Caco-2 (cell line): ENCODE results near the gene AIDA. TPM values are rescaled to one million over a fixed set of nuclear protein-coding genes. Genes with fewer than 3 reads are reported as not detected.

Experiments
- BruUV-seq: library from RNA; stranded (reverse); fragments of 400-500 nt; replicated peaks from 2 replicates; lab custom pipeline; 2021; lab: Mats Ljungman, UMichigan
- CTCF ChIA-PET: fragments of 300-600 bp; sonication (Branson Sonifier 250); formaldehyde crosslinking; loops from one replicate; lab custom pipeline; 2022; ENCODE audit warnings: antibody characterized with exemption; lab: Charles Lee
- POLR2A ChIA-PET: fragments of 300-600 bp; sonication (Branson Sonifier 250); formaldehyde crosslinking; loops from one replicate; lab custom pipeline; 2022; ENCODE audit warnings: antibody characterized with exemption; lab: Charles Lee
- DNase-seq, 2 experiments: peaks; one replicate each; pipeline versions ENCODE4 v3.0.0 to v3.0.0-alpha.2; 2020 to 2022
- H3K27me3 ChIP-seq: replicated peaks from 2 replicates; pipeline ENCODE4 v1.6.0; 2011; ENCODE audit warnings: low read length; ENCODE audit not compliant: control insufficient read depth, insufficient read depth
- H3K36me3 ChIP-seq: 2 replicates; pipeline ENCODE4 v1.5.1; 2011; ENCODE audit warnings: low read length; ENCODE audit not compliant: control insufficient read depth, insufficient read depth
- H3K4me1 ChIP-seq: fragments of 250-450 bp; sonication (Bioruptor Pico); 2 replicates; pipeline ENCODE4 v1.5.1; 2020; ENCODE audit warnings: mild to moderate bottlenecking
- H3K4me3 ChIP-seq: 2 replicates; pipeline ENCODE4 v1.5.1; 2011; ENCODE audit warnings: low read depth, mild to moderate bottlenecking, control low read depth, low read length
- H3K9me3 ChIP-seq: fragments of 250-450 bp; sonication (Bioruptor Pico); 2 replicates; pipeline ENCODE4 v1.5.1; 2020; ENCODE audit warnings: mild to moderate bottlenecking, moderate library complexity
- H3K27ac Mint-ChIP-seq: one replicate; pipeline ENCODE4 v1.8.0; 2022; ENCODE audit warnings: mixed read lengths; ENCODE audit not compliant: unreplicated experiment
- H3K27me3 Mint-ChIP-seq: one replicate; pipeline ENCODE4 v1.8.0; 2022; ENCODE audit warnings: mixed read lengths; ENCODE audit not compliant: insufficient read depth, unreplicated experiment
- H3K36me3 Mint-ChIP-seq: one replicate; pipeline ENCODE4 v1.8.0; 2022; ENCODE audit warnings: mild to moderate bottlenecking, mixed read lengths; ENCODE audit not compliant: insufficient read depth, unreplicated experiment
- H3K4me1 Mint-ChIP-seq: one replicate; pipeline ENCODE4 v1.8.0; 2022; ENCODE audit warnings: low read depth, mixed read lengths; ENCODE audit not compliant: unreplicated experiment
- H3K4me3 Mint-ChIP-seq: one replicate; pipeline ENCODE4 v1.8.0; 2022; ENCODE audit warnings: mild to moderate bottlenecking, moderate library complexity, mixed read lengths; ENCODE audit not compliant: unreplicated experiment
- H3K9me3 Mint-ChIP-seq: one replicate; pipeline ENCODE4 v1.8.0; 2022; ENCODE audit warnings: mixed read lengths; ENCODE audit not compliant: unreplicated experiment
- intact Hi-C: fragments of 100-400 bp; cut with micrococcal nuclease; formaldehyde crosslinking; loops from one replicate; pipeline ENCODE4 v1.10.0; 2022; ENCODE audit not compliant: unreplicated experiment
- total RNA-seq: library from RNA; stranded (reverse); gene quantifications from 2 replicates; pipeline ENCODE4 v1.2.3, GENCODE V29; 2022
- TF ChIP-seq, protein P1 (sequence below), 2 experiments: fragments of 200-600 bp in 1 of 2; IDR thresholded peaks; 1 replicate in 1 of 2; 2 replicates in 1 of 2; pipeline versions ENCODE4 v1.5.1 to v1.8.0; 2011 to 2022; ENCODE audit warnings: antibody characterized with exemption in 1 of 2, control low read depth in 1 of 2, inconsistent platforms in 1 of 2, low read depth in 1 of 2, low read length in 1 of 2, mild to moderate bottlenecking in 1 of 2, moderate library complexity in 1 of 2; ENCODE audit not compliant: insufficient read depth in 1 of 2, severe bottlenecking in 1 of 2, unreplicated experiment in 1 of 2

Gene AIDA
- total RNA-seq, 1 experiment from 2014 or later, result 55.1 TPM

DNA sequence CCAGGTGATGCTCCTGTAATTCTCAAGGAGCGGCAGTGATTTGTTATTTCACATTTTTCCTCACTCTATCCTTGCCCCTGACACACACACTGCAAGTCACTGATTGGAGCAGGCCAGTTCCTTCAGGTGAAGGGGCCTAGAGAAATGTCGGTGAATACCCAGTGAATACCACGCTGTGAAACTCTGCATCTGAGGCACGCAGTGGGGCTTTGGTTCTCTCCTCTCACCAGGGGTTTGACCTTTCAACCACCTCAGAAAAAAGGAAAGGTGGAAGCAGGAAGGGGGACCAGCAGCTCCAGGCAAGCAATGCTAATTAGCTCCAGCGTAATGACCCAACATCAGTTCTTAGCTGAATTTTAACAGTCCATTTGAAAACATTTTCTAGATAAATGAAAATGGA, 24.2 kb upstream of the AIDA start:
- peaks cover 19% of the 10 kb centered on the region for H3K36me3 Mint-ChIP-seq
- no peaks in the 10 kb centered on the region for H3K9me3 ChIP-seq
- H3K27ac Mint-ChIP-seq, result no peak overlapping the region
- ChIA-PET CTCF (no interaction called here), POLR2A (no interaction called here)
- TF ChIP-seq, protein P1, sequence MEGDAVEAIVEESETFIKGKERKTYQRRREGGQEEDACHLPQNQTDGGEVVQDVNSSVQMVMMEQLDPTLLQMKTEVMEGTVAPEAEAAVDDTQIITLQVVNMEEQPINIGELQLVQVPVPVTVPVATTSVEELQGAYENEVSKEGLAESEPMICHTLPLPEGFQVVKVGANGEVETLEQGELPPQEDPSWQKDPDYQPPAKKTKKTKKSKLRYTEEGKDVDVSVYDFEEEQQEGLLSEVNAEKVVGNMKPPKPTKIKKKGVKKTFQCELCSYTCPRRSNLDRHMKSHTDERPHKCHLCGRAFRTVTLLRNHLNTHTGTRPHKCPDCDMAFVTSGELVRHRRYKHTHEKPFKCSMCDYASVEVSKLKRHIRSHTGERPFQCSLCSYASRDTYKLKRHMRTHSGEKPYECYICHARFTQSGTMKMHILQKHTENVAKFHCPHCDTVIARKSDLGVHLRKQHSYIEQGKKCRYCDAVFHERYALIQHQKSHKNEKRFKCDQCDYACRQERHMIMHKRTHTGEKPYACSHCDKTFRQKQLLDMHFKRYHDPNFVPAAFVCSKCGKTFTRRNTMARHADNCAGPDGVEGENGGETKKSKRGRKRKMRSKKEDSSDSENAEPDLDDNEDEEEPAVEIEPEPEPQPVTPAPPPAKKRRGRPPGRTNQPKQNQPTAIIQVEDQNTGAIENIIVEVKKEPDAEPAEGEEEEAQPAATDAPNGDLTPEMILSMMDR (IDR thresholded peaks at IDR 0.05; ENCODE audit: insufficient read depth in 1 of 2, low read depth in 1 of 2, low read length in 1 of 2, severe bottlenecking in 1 of 2, unreplicated experiment in 1 of 2), result no peak
- no peak for DNase-seq
- no TSS peak for BruUV-seq
- no peaks in the 10 kb centered on the region for H3K27me3 Mint-ChIP-seq
- intact Hi-C loops, result no loop called here
- H3K4me1 ChIP-seq, result no peaks in the 10 kb centered on the region; the same call in 1 of the 2 replicates
- no peak overlapping the region for H3K4me3 ChIP-seq
- H3K27me3 ChIP-seq, result no peaks in the 10 kb centered on the region
- H3K36me3 ChIP-seq, result no peaks in the 10 kb centered on the region
- H3K9me3 Mint-ChIP-seq, result no peaks in the 10 kb centered on the region
- no peak overlapping the region for H3K4me3 Mint-ChIP-seq
- no peaks in the 10 kb centered on the region for H3K4me1 Mint-ChIP-seq

DNA sequence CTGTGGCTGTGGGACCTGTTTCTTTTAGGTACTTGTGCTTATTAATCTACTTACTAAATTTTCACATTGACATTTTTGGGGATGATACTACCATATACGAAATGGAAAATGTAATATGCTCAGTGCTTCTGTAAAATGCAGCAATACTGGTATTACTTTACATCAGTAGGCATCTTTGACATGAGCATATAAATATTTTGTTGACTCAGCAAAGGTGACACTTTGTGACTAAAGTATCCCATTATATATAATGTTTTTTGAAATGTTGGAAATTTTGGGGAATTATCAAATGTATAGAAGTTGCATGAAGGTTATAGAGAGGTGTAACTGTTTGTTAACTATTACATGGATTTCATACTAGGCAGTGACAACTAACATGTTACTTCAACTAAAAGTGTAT, 22.4 kb upstream of the AIDA start:
- Mint-ChIP-seq H3K27me3 (no peaks in the 10 kb centered on the region), H3K9me3 (no peaks in the 10 kb centered on the region), H3K36me3 (peaks cover 28% of the 10 kb centered on the region), H3K27ac (no peak overlapping the region), H3K4me1 (no peaks in the 10 kb centered on the region), H3K4me3 (no peak overlapping the region)
- TF ChIP-seq, protein P1 (IDR thresholded peaks at IDR 0.05; ENCODE audit: insufficient read depth in 1 of 2, low read depth in 1 of 2, low read length in 1 of 2, severe bottlenecking in 1 of 2, unreplicated experiment in 1 of 2), result no peak
- no peak overlapping the region for H3K4me3 ChIP-seq
- BruUV-seq, result no TSS peak
- H3K4me1 ChIP-seq, result no peaks in the 10 kb centered on the region; the same call in 1 of the 2 replicates
- no peaks in the 10 kb centered on the region for H3K9me3 ChIP-seq
- no peaks in the 10 kb centered on the region for H3K27me3 ChIP-seq
- POLR2A ChIA-PET, result no interaction called here
- no peaks in the 10 kb centered on the region for H3K36me3 ChIP-seq
- intact Hi-C loops, result no loop called here
- CTCF ChIA-PET, result no interaction called here
- DNase-seq, result no peak

DNA sequence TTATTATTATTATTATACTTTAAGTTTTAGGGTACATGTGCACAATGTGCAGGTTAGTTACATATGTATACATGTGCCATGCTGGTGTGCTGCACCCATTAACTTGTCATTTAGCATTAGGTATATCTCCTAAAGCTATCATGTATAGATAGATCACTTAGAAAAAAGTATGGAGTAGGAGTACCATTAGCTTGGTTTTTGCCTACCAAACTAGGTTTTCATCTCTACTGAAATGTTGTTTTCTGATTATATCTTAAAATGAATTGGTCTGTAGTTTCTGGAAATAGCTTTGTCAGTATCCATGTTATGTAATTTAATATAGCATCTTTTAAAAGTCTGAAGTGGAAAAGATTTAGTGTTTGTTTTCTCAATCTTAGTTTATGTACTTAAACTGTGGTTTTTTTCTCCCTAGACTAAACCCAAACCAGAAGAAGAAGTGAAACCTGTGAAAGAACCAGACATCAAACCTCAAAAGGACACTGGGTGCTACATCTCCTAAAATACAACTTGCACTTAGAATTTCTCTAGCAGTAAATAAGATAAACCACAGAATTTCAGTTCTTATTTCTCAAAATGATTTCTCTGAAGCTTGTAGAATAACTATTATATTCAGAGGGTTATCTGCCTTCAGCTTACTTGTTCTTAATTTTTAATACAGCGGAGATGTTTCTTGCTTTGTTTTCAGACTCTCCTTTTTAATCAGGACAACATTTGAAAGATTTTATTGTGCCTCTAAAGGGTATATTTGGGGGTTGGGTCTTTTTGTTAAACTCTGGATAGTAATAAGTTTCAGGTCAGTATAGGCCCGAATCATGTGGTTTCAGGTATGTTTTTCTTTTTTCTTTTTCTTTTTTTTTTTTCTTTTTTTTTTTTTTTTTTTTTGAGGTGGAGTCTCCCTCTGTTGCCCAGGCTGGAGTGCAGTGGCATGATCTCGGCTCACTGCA, 20.2 kb upstream of the AIDA start:
- CTCF ChIA-PET, result no interaction called here

More for the DNA sequence above, 20.2 kb upstream of the AIDA start:
- no peak overlapping the region for H3K4me3 ChIP-seq
- TF ChIP-seq, protein P1 (IDR thresholded peaks at IDR 0.05; ENCODE audit: insufficient read depth in 1 of 2, low read depth in 1 of 2, low read length in 1 of 2, severe bottlenecking in 1 of 2, unreplicated experiment in 1 of 2), result no peak
- POLR2A ChIA-PET, result no interaction called here
- no peaks in the 10 kb centered on the region for H3K36me3 ChIP-seq
- no peak for DNase-seq
- no TSS peak for BruUV-seq
- intact Hi-C loops, result no loop called here
- no peaks in the 10 kb centered on the region; the same call in 1 of the 2 replicates for H3K4me1 ChIP-seq
- H3K4me3 Mint-ChIP-seq, result no peak overlapping the region
- H3K27ac Mint-ChIP-seq, result no peak overlapping the region
- H3K27me3 Mint-ChIP-seq, result no peaks in the 10 kb centered on the region
- no peaks in the 10 kb centered on the region for H3K9me3 ChIP-seq
- no peaks in the 10 kb centered on the region for H3K27me3 ChIP-seq
- peaks cover 46% of the 10 kb centered on the region for H3K36me3 Mint-ChIP-seq
- no peaks in the 10 kb centered on the region for H3K9me3 Mint-ChIP-seq
- no peaks in the 10 kb centered on the region for H3K4me1 Mint-ChIP-seq
